Kidney (tissue), 14 donors: ENCODE results near the gene KRT23. TPM values are rescaled to one million over a fixed set of nuclear protein-coding genes. Genes with fewer than 3 reads are reported as not detected.

Experiments
- DNase-seq, 5 donors: peaks; one replicate each; pipeline ENCODE4 v3.0.0-alpha.2; 2013 to 2020
- FAIRE-seq: peaks from 2 replicates; lab custom pipeline; 2012; peaks lifted over from hg19 to GRCh38; lab: Jason Lieb, UNC
- H3K27ac ChIP-seq, 2 donors: one replicate each; pipeline ENCODE4 v1.7.0; 2013; ENCODE audit warnings: low read depth in 2 of 2, low read length in 2 of 2, inconsistent platforms in 1 of 2
- H3K27me3 ChIP-seq: one replicate; pipeline ENCODE4 v1.7.1; 2013; ENCODE audit warnings: low read length, inconsistent platforms; ENCODE audit not compliant: control insufficient read depth, insufficient read depth
- H3K36me3 ChIP-seq, 3 donors: one replicate each; pipeline versions ENCODE4 v1.7.0 to v1.7.1; 2013; ENCODE audit warnings: low read length in 3 of 3, control low read depth in 1 of 3, inconsistent platforms in 1 of 3; ENCODE audit not compliant: insufficient read depth in 3 of 3, control insufficient read depth in 2 of 3
- H3K4me1 ChIP-seq, 3 donors: one replicate each; pipeline versions ENCODE4 v1.7.0 to v1.7.1; 2013; ENCODE audit warnings: low read length in 3 of 3, inconsistent platforms in 1 of 3, low read depth in 1 of 3; ENCODE audit not compliant: control insufficient read depth in 2 of 3, insufficient read depth in 2 of 3
- H3K4me3 ChIP-seq, 3 donors: one replicate each; pipeline versions ENCODE4 v1.7.0 to v1.8.1; 2013; ENCODE audit warnings: low read length in 3 of 3, control low read depth in 1 of 3, inconsistent platforms in 1 of 3
- H3K9ac ChIP-seq, 3 donors: one replicate each; pipeline versions ENCODE4 v1.7.0 to v1.7.1; 2013; ENCODE audit warnings: low read length in 3 of 3, control low read depth in 1 of 3, inconsistent platforms in 1 of 3
- H3K9me3 ChIP-seq, 3 donors: one replicate each; pipeline versions ENCODE4 v1.7.0 to v1.7.1; 2013; ENCODE audit warnings: low read length in 3 of 3, control low read depth in 1 of 3, inconsistent platforms in 1 of 3; ENCODE audit not compliant: control insufficient read depth in 2 of 3, insufficient read depth in 1 of 3
- CTCF ChIP-seq: IDR thresholded peaks from 3 replicates; pipeline ENCODE4 v1.5.1; 2012; ENCODE audit warnings: mild to moderate bottlenecking, moderate library complexity, borderline replicate concordance; ENCODE audit not compliant: insufficient read depth; ENCODE audit errors: extremely low read depth
- intact Hi-C: fragments of 100-400 bp; cut with DNase I; formaldehyde crosslinking; loops from one replicate; pipeline ENCODE4 v1.11.1; 2022
- polyA plus RNA-seq: library from polyadenylated mRNA; stranded (reverse); fragments of 350-450 nt; fragmentation: Illumina TruSeq; extraction: RNeasy Lipid Tissue Mini Kit (QIAGEN cat#74804); gene quantifications from one replicate; pipeline ENCODE4 v1.2.3, GENCODE V29; 2014; ENCODE audit warnings: low read depth, low replicate concordance; ENCODE audit not compliant: insufficient read depth
- total RNA-seq: library from RNA; stranded (reverse); fragmentation: NEBNext Ultra II Directional; extraction: Animal tissue kit (Norgen Biotek cat#: 25700); gene quantifications from one replicate; pipeline ENCODE4 v1.2.1, GENCODE V29; 2021
- donor health status: control.
- donor health status: control.
- donor health status: control.
- donor health status: control.
- donor health status: control.
- donor health status: DM: yes; HTN: yes; CAD: no.
- donor health status: Normal renal cell carcinoma (clear cell type).

Gene KRT23
- total and polyA plus RNA-seq, 2 donors from 2014 or later, result 2.2 to 4.2 TPM

GRCh38 chr17:40975516-40975915 lies 38.1 kb upstream of the KRT23 start:
- FAIRE-seq (no peak), DNase-seq (no peak)
- Histone ChIP-seq H3K4me3 (no peak overlapping the region), H3K27ac (no peak overlapping the region), H3K4me1 (no peaks in the 10 kb centered on the region), H3K9me3 (no peaks in the 10 kb centered on the region), H3K27me3 (no peaks in the 10 kb centered on the region), H3K9ac (no peak overlapping the region), H3K36me3 (no peaks in the 10 kb centered on the region)
- no peak for TF ChIP-seq CTCF
- intact Hi-C loops, result no loop called here

DNA sequence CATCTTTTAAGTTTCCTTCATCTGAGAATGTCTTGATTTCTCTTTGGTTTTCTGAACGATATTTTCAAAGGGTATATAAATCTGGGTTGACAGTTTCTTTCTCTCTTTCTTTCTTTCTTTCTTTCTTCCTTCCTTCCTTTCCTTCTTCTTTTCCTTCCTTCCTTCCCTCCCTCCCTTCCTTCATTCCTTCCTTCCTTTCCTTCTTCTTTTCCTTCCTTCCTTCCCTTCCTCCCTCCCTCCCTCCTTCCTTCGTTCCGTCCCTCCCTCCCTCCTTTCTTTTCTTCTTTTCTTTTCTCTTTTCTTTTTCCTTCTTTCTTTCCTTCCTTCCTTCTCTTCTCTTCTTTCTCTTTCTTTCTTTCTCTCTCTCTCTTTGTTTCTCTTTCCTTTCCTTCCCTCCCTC lies 36.9 kb upstream of the KRT23 start:
- H3K4me3 ChIP-seq, result no peak overlapping the region
- intact Hi-C loops, result no loop called here
- no peak for DNase-seq

GRCh38 chr17:40967582-40967981 lies 30.1 kb upstream of the KRT23 start:
- Histone ChIP-seq H3K4me1 (no peaks in the 10 kb centered on the region), H3K36me3 (no peaks in the 10 kb centered on the region), H3K9me3 (no peaks in the 10 kb centered on the region), H3K4me3 (no peak overlapping the region), H3K27me3 (no peaks in the 10 kb centered on the region), H3K9ac (no peak overlapping the region), H3K27ac (no peak overlapping the region)
- intact Hi-C loops, result no loop called here
- DNase-seq, result no peak
- no peak for TF ChIP-seq CTCF
- no peak for FAIRE-seq

More for the DNA sequence above, 36.9 kb upstream of the KRT23 start:
- FAIRE-seq, result no peak
- H3K36me3 ChIP-seq, result no peaks in the 10 kb centered on the region
- H3K27me3 ChIP-seq, result no peaks in the 10 kb centered on the region
- H3K4me1 ChIP-seq, result no peaks in the 10 kb centered on the region
- no peaks in the 10 kb centered on the region for H3K9me3 ChIP-seq
- no peak overlapping the region for H3K9ac ChIP-seq
- no peak overlapping the region for H3K27ac ChIP-seq
- no peak for TF ChIP-seq CTCF

DNA sequence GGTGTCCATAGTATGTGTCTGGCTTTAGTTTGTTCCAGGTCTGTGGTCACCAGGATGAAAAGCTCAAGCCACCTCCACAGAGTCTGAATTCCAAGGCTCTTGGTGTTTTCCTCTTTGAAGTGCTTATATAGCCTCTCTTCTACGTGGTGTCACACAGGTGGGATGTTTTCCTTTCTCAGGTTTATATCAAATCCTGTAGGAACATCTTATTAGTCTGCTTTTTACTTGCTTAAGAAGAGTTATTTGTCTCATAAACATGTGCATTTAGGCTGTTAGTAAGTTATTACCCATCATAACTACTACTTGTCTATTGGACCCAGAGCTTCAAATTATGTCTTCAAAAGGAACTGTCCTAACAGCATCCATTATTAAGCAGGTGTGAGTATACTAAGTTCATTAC lies 29.4 kb upstream of the KRT23 start, which contains the start of gene KRT39:
Gene KRT39, minus strand, starts transcription at position 101 of the 400 bp plus-strand sequence. Its CDS starts 92 bp downstream, at position 9.
- Histone ChIP-seq H3K9me3 (no peaks in the 10 kb centered on the region), H3K27me3 (no peaks in the 10 kb centered on the region), H3K9ac (no peak within 1 kb of the TSS), H3K4me3 (no peak within 1 kb of the TSS), H3K36me3 (no peaks in the 10 kb centered on the region), H3K4me1 (no peaks in the 10 kb centered on the region), H3K27ac (no peak within 1 kb of the TSS)
- FAIRE-seq, result no peak
- no peak for DNase-seq
- TF ChIP-seq CTCF, result no peak
- intact Hi-C loops, result no loop called here
